Measurements from ENCODE around the gene MAB21L4.

Gene MAB21L4

DNA sequence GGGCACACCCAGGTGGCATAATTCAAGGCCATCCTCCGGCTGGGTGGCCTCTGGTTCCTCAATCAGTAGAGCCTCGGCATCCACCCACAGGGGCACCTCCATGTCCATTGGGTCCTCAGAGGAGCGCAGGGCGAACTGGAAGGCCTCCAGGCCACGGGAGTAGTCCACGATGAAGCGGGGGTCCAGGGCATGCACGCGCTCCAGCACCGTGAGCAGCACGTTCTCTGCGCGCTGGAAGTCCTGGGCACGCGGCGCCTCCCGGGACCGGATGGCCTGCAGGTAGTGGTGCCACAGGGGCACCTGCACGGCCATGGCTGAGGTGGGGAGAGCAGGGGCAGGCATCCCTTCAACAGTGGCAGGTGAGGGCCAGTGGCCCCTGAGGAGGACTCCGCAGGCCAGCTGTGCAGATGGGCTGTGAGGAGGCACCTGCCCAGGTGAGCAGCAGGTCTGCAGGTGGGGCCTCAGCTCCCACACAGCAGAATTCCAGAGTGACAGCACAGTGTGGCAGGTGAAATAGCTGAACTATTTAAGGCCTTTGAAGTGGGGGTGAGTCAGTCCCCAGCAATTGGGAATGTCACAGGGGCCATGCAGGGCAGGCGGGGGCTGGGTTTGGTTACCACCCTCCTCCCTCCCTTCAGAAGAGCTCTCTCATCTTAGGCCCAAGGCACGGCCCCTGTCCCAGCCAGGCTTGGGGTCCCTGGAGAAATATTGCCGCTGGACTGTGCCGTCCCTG, at the start of gene MAB21L4:
Gene MAB21L4 (minus strand): TSS at position 501 of the 733 bp plus-strand sequence. CDS start 159 bp downstream, at position 342.
- no peak for DNase-seq

DNA sequence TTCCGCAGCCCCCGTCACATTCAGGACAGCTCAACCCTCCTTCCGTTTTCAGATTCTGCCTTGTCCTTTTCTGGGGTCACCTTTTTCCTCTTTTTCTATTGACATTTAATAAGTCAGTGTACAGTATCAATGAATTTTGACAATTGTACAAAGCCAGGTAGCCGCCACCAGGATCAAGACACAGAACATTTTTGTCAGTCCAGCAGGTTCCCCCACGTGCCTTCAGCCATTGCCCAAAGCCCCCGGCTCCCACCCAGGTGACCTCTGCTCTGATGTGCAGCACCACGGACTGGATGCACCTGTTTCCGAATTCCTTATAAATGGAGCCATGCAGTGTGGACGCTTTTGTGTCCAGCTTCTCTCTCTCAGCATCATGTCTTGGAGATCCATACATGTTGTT, 40.1 kb upstream of the MAB21L4 start:
- no peak for DNase-seq

DNA sequence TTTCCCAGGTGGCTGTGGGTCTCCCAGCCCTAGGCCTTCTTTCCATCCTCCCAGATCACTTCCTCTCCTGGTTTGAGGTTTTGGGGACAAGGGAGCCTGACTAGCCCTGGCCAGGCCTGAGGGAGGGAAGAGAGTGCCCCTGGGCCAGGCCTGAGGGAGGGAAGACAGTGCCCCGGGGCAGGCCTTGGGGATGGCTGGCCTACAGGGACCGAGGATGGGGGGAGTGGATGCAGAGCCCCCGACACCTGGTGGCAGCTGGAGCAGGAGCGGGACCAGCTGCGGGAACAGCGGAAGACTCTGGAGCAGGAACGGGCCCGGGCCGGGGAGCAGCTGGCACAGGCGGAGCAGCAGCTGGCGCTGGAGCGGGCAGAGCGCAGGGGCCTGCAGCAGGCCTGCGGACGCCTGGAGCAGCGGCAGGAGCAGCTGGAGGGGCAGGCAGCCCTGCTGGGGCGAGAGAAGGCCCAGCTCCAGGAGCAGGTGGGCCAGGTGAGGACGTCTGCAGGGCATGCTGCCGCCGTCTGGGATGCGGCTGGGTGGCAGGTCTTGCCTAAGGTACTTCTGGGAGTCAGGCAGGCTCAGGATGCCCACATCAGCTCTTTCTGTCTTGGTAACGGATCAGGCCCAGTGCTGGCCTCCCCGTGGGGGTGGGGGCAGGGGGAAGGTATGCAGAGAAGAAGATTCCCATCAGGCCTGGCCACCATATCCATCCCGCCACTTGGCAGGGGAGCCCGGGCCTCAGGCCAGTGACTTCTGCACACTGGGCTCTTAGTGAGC, 39.3 kb upstream of the MAB21L4 start:
- DNase-seq = no peak

- no peak for DNase-seq
Measured at GRCh38 chr2:240934701-240935102, 38.7 kb upstream of the MAB21L4 start.

DNA sequence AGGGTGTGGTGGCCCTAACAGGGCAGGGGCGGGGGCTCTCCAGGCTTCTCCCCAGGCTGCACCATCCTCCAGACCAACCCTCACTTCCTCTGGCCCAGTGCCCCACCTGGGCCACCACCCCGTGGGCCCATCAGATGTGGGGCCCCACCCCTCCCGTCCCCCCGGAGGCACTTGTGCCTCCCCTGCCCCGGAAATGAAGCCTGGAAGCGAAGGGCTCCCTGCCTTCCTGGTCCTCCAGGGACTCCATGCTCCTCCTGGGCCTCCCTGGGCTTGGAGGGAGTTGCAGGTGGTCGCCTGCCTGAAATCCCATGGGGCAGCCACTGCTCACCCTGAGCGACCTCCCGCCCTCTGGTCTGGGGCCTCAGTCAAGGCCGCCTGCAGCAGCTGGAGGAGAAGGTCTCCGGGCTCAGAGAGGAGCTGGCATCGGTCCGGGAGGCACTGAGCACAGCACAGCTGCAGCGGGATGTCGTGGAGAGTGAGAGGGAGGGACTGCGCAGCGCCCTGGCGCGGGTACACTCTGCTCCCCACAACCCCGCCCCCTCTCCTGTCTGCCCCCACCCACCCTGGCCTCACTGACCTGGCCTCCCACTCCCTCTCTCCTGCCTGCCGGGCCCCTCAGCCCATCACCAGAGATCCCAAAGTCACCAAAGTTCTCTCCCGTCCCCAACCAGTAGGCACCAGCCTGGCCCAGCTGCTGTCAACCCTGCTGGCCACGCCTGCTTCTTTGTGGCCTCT, 38.2 kb upstream of the MAB21L4 start:
- DNase-seq = no peak

- no peak for DNase-seq
Measured at GRCh38 chr2:240933048-240933965, 37.4 kb upstream of the MAB21L4 start.

DNA sequence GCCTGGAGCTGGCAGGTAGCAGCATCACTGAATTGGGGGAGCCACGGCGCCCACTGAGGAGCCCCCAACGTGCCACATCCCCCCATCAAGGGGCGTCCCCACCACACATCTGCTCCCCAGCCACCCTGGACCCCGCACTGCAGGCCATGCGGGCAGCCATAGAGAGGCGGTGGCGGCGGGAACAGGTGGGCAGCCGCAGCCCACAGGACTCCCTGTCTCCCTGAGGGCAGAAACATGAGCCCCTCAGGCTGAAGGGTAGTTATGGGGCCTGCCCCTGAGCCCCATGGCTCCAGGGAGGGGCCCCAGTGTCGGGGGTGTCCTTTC, 36.7 kb upstream of the MAB21L4 start:
- DNase-seq = no peak

DNA sequence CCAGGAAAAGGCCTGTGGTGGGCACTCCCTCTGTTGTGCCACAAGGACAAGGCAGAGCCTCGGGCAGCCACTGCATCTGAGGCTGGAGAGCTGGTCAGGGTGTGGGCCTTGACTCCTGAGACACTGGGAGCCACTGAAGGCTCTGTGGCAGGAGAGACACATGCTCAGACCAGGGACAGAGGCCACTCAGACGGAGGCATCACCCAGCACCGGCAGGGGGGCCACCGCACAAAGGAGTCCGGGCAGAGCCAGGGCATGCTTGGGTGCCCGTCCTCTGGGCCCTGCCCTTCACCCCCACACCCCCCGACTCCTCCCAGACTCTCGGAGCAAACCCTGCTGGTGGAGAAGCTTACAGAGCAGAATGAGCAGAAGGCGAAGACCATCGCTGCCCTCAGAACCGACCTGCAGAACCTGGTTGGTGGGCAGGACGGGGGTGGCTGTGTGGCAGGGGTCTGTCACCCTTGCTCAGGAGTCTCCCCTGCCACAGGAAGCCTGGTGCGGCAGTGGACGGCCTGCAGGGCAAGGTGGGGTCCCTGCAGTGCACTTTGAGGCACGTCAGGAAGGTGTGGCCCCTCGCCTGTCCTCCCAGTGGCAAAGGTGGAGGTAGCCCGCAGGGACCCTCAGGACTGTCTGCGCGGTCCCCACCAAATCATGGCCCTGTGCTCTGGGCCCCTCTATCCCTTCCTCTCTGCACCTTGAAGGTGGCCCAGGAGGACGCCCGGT, 36.2 kb upstream of the MAB21L4 start:
- no peak for DNase-seq

DNA sequence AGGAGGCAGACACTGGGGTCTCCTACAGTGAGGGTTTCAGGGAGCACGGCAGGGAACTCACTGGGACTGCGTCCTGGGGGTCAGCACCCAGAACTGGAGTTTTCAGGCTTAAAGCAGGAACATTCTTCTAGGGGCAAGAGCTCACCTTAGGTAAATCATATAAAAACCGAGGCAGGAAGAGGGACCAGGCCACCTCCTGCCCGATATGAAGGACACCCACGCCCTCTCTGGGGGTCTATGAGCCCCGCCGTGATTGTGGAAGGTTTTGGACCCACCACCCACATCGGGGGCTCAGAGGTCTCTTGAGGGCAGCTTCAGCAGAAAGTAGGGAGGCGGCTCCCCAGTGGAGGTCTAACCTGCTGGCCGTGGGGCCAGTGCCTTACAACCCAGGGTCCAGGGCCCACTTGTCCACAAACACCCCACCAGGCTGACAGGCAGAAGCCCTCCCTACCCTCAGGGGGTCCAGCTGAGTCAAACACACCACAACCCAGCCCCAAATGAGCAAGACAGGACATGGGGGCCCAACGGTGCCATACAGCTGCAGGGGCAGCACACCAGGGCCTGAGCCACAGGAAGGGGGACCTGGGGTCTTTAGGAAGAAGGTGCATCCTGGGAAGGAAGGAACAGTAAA, 35.5 kb upstream of the MAB21L4 start:
- no peak for DNase-seq

DNA sequence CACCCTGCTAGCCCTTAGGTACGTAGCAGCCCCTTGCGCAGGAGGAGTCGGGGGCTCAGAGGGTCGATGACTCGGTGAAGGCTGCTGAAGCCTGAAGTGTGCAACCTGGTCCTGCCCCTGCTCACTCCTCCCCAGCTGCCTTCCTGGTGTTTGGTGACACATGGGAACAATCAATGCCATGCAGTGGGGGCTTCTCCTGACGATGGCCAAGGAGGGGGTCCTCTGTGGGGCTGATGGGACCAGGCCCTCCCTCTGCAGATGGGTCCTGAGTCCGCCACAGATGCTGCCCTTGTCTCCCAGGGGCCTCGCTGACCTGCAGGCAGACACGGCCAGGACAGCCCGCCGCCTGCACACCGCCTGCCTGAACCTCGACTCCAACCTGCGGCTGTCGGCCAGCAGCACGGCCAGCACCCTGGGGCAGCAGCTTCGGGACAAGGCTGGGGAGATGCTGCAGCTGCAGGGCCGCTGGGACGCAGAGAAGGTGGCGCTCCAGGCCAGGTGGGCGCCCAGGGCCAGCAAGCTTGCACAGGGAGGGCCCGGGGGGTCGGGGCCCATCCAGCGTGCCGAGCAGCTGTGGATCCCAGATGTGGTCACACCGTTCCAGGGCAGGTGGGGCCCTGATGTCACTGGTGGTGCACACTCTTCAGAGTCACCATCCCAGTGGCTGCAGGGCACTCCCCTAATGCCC, 34.8 kb upstream of the MAB21L4 start:
- no peak for DNase-seq

DNA sequence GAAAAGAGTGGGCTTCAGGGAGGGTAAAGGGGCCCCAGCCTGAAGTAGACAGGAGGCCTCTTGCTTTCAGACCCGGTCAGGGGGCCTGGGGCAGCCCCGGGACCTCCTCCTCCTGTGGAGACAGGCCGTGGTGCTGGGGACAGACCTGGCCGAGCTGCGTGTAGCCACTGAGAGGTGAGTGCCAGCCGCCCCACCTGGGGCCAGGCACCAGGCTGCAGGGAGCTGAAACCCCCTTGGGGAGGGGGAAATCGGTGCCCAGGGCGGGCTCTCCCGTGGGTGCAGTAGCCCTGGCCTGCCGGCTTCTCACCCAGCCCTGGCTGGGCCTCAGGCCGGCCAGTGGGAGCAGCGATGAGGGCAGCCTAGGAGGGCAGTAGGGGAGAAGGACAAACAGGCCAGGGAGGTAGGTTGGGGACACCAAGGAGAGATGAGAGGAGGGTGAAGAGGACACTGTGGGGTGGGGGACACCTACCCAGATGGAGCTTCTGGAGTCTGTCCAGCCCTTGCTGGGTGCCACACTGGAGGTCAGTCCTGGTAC, 34.2 kb upstream of the MAB21L4 start:
- no peak for DNase-seq

DNA sequence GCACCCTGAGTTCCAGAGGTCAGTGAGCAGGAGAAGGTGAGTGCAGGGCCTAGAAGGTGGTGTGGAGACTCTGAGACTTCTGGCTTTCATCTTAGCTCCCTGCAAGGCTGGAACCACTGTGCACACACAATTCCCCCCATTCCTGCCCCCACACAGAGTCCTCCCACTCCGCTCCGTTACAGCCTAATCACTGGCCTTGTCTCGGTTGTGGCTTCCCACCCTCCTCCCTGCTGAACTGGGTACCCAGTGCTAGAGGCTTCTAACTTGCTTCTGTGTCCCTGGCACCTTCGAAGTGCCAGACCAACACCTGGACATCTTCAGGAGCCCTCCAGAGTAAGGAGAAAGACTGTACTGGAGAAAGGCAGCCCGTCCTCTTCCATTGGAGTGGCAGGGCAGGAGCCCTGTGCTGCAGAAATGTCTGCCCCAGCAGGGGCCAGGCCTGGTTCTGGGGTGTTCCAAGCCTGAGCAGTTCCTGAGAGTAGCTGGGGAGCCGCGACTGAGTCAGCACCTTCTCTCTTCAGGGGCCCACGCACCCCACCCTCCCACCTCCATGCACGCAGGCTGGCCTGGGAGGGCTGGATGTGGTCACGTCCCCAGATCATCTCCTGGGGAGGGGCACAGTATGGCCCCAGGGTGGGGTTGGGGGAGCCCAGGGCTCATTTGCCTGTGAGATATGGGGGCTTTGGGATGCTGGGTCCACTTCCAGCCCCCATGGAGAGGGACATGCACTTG, 33.6 kb upstream of the MAB21L4 start:
- DNase-seq = no peak

GRCh38 chr2:240928476-240929363, 32.8 kb upstream of the MAB21L4 start:
- DNase-seq = no peak

DNA sequence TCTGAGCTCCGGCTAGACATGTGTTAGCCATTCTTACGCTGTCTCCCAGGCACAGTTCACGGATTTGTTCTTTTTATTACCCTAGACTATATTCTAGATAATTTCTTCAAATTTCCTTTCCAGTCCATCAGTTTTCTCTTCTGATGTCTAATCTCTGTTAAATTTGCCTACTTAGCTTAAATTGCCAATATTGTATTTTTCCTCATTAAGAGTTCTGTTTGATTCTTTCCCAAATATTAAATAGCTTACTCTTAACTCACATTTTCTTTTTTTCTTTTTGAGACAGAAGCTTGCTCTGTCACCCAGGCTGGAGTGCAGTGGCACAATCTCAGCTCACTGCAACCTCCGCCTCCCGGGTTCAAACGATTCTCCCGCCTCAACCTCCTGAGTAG, 31.4 kb upstream of the MAB21L4 start:
- DNase-seq = no peak

DNA sequence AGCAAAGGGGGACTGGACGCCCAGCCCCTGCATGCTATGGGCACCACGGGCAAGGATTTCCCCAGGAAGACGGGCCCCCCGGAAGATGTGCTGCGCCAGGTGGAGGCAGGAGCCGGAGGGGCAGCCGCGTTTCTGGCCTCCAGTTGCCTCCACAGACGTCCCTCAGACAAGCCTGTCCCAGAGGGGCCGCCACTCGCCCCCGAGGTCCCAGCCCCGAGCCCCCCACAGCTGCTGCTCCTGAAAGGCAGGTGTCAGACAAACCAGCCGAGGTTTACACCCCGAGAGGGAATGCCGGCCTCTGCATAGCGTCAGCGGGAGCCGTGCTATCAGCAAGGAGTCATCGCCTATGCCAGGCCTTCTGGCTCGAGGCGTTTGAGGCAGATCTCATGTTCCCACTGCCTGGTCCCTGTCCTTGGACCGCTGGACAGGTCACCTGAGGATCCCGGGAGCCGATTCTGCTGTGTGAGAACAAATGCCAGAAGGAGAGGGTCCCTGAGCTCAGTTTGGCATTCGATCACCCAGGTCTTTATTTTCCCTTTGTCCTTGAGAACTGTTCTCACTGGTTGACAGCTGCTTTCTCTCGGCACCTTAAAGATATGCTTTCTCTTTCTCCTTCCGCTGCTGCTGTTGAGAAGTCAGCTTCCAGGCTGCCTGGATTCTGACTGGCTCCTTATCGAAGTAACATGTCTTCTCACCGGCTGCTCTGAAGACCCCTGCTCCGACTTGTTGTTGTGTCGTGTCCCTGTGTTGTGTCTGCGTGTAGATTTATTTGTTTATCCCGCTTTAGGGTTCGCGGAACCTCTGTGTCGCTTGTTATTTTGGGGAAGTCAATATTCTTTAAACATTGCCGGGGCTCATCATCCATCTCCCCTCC, 30.8 kb upstream of the MAB21L4 start:
- no peak for DNase-seq

- DNase-seq = no peak
Measured at GRCh38 chr2:240925568-240926515, 29.9 kb upstream of the MAB21L4 start.

DNA sequence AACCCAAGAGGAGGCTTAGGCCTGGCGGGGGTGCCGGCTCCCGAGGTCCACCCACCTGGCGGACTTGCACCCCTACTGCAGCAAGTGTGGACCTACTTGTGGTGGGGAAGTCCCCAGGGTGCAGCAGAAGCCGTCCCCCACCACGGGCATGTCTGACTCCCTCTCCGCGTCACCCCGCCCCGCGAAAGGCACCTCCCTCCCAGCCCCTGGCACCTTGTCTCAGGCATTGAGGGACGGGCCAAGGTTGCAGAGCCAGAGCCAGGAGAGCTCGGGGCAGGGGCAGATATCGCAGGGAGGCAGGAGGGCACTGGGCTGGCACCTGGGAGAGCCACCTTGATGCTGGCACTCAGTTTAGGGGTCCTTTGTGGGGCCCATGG, 29.2 kb upstream of the MAB21L4 start:
- no peak for DNase-seq
